GM12891 (cell line): ENCODE results near the gene FAM174A.
A peak's percentile ranks its signal among the peaks of the same experiment; 100 is the strongest.

Experiments used
- DNase-seq: peaks from one replicate; pipeline ENCODE4 v3.0.0; 2011; ENCODE audit warnings: low spot score; ENCODE audit not compliant: insufficient read length
- FAIRE-seq: peaks from 2 replicates; lab custom pipeline; 2011; peaks lifted over from hg19 to GRCh38; lab: Jason Lieb, UNC
- PAX5 ChIP-seq: IDR thresholded peaks from 2 replicates; pipeline ENCODE4 v1.6.1; 2011; ENCODE audit warnings: low read length, moderate library complexity, mild to moderate bottlenecking; ENCODE audit not compliant: insufficient read depth, severe bottlenecking
- POLR2A ChIP-seq: IDR thresholded peaks from 2 replicates; pipeline ENCODE4 v1.6.1; 2011; ENCODE audit warnings: low read depth, low read length, control low read depth
- POLR2AphosphoS5 ChIP-seq: IDR thresholded peaks from 2 replicates; pipeline ENCODE4 v1.6.1; 2011; ENCODE audit warnings: low read depth, low read length, control low read depth
- POU2F2 ChIP-seq: IDR thresholded peaks from 2 replicates; pipeline ENCODE4 v1.6.1; 2011; ENCODE audit warnings: low read depth, mild to moderate bottlenecking, control low read depth, low read length, moderate library complexity
- SPI1 ChIP-seq: IDR thresholded peaks from 2 replicates; pipeline ENCODE4 v1.6.1; 2011; ENCODE audit warnings: low read depth, low read length, control low read depth
- TAF1 ChIP-seq: IDR thresholded peaks from 2 replicates; pipeline ENCODE4 v1.6.1; 2011; ENCODE audit warnings: low read depth, low read length, control low read depth

FAM174A gene

DNA sequence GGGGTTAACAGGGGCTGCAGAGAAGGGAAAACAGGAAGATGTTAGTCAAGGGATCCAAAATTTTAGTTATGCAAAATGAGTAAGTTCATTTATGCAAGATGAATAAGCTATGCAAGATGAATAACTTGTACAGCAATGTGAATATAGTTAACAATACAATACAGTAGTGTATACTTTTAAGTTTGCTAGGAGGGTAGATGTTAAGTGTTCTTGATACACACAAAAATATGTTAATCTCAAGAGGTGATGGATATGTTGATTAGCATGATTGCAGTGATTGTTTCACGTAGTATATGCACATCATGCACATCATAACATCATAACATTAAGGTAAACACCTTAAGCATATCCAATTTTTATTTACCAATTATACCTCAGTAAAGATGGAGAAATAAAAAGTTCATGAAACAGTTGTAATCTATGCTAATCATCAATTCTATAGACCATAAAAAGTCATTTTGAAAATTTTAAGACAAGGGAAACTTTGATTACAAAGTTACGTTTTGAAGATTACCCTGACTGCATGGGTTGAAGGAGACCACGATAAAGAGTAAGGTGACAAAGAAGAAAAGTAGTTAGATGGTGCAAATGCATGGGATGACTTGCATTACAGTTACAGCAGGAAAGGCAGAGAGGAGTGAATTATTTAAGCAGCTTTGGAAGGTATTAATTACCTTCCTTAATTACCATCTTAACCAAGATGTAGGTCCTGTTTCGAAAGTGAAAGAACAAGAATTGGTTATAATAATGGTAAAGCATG, 31.4 kb downstream of the FAM174A start:
- TF ChIP-seq PAX5 (no peak), SPI1 (no peak), POLR2A (no peak), TAF1 (no peak), POU2F2 (no peak), POLR2AphosphoS5 (no peak)
- DNase-seq = no peak
- peak; percentile 28 for FAIRE-seq

DNA sequence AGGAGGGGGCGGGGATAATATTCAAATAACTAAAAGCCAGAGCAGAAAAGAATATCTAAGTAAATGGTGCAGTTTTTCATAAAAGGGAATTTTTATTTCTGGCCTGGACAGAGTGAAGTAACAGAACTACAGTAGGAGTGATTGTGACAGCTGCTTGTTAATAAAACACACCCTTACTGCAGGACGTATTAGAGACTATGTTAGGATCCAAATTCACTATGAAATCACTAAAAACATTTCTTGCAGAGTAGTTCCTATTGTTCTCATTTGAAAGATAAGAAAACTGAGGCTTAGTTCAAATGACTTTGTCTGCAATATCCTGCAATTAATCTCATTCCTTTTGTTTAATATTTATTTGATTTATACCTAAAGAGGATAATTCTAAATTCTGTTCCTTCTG, 39.5 kb downstream of the FAM174A start:
- DNase-seq (no peak), FAIRE-seq (no peak)
- TF ChIP-seq PAX5 = no peak
- TF ChIP-seq SPI1 = no peak
- no peak for TF ChIP-seq POU2F2
- no peak for TF ChIP-seq POLR2A
- no peak for TF ChIP-seq POLR2AphosphoS5
- no peak for TF ChIP-seq TAF1

DNA sequence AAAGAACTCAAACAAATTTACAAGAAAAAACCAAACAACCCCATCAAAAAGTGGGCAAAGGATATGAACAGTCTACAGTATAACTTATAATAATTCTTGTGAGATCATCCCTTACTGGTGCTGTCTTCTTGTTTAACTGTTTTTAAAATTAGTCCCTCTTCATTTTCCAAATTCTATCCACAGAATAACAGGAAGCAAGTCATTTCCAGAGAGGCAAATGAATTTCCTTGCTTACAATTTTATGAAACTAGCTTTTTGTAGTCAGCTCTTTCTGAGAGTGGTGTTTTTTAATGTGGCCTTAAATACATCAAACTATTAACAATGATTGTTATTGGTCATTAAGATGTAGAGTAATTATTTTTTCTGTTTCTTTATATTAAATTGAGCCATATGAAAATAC, 40.6 kb downstream of the FAM174A start:
- DNase-seq (no peak), FAIRE-seq (no peak)
- TF ChIP-seq POU2F2 (no peak), TAF1 (no peak), POLR2AphosphoS5 (no peak), PAX5 (no peak), POLR2A (no peak)

DNA sequence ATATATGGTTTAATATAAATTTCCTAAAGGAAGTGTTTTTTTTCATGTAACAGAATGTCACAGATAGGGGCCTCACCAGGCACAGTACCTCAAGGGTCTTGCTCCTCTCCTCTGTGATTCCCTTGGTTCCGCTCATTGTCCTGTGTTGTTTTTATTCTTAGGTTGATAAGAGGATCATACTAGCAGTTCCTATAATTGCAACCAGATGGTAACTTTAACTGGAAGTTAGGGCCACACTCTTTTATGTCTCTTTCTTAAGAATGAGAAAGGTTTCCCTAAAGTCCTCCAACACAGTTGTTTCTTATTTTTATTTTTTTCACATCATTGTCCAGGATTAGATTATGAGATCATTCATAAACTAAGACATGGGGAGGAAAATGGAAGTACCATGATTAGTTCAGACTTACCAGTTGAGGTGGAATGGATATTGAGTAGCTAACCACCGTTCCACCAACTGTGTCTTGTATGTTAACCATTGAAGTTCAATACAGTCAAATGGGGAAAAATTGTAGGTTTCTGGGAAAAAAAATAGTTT, 41.1 kb downstream of the FAM174A start:
- no peak for TF ChIP-seq TAF1
- no peak for TF ChIP-seq PAX5
- TF ChIP-seq SPI1 = no peak
- no peak for TF ChIP-seq POU2F2
- TF ChIP-seq POLR2AphosphoS5 = no peak
- TF ChIP-seq POLR2A = no peak
- FAIRE-seq (no peak), DNase-seq (no peak)

DNA sequence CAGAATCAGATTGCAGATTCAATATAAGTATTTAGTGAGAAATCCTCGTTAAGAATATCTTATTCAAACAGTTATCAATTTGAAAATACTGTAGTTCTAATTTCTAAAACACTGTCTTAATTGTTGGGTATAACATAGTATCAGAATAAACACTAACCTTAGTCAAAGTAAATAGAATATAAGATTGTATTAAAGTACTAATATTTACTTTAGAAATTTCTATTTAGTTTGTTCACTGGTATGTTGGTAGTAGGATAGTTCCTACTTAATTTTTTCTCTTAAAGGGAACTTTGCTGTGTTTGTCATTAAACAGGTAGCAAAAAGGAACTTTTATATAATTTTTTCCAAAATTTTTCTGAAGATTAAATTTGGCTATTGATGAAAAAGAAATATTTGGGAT, 42.3 kb downstream of the FAM174A start:
- TF ChIP-seq POLR2A = no peak
- TF ChIP-seq POLR2AphosphoS5 = no peak
- no peak for TF ChIP-seq SPI1
- TF ChIP-seq TAF1 = no peak
- no peak for TF ChIP-seq POU2F2
- TF ChIP-seq PAX5 = no peak
- FAIRE-seq (no peak), DNase-seq (no peak)

DNA sequence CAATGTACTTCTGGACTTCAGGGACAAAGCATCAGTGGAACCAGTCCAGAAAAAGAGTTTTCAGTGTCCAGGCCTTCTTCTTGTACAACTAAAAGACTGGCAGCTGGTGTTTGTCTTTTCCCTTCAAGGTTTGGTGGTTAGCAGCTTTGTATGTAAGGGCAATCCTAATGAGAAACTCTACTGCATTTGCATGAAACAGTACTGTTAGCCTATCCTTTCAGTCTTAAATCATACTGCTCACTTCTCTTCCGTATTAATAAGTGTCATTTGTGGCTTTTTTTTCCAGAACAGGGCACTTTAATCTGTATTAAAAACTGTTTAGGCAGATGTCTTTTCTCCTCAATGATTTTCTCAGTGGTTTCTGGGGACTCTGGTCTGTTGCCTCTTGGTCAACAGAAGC, 48.9 kb downstream of the FAM174A start:
- peak; percentile 44 for TF ChIP-seq SPI1
- no peak for TF ChIP-seq POLR2A
- TF ChIP-seq POU2F2 = no peak
- no peak for DNase-seq
- no peak for FAIRE-seq

DNA sequence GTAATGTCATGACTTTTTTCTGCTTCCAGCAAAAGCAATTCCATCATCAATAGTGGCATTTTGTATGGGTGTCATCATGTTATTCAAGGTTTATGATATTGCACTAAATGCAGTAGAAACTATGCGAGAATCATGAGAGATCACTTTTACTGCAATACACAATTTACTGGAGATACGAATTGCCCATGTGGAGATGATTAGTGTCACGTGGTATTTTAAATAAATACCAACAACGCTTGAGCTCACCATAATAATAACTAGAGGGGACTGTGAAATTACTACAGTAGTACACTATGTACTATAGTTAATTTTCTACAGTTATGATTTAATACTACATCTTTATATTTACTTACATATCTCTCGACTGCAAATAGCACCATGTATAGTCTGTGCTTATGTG, 49.7 kb downstream of the FAM174A start:
- FAIRE-seq = no peak
- no peak for DNase-seq
- no peak for TF ChIP-seq POU2F2
- TF ChIP-seq POLR2AphosphoS5 = no peak
- TF ChIP-seq POLR2A = no peak
- TF ChIP-seq TAF1 = no peak
- TF ChIP-seq PAX5 = no peak
- TF ChIP-seq SPI1 = no peak

DNA sequence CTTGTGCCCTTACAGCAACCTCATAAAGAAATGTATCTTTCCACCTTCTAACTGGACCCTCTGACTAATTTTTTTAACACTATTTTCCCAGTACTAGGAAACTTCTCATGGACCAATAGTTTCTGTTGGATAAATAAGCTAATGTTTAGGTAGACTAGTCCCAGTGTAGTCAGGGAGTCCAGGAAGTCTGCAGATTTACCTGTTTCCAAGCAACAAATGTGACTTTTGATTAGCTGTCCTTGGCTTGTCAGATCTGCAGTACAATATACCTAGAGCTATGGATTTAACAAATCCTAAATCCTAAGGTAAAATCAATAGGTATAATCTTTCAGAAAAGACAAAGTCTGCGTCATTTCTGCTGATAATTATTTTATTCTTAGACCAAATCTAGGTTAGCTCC, 55.7 kb downstream of the FAM174A start:
- FAIRE-seq = no peak
- no peak for DNase-seq
- TF ChIP-seq POLR2A (no peak), TAF1 (no peak), PAX5 (no peak), SPI1 (no peak)

DNA sequence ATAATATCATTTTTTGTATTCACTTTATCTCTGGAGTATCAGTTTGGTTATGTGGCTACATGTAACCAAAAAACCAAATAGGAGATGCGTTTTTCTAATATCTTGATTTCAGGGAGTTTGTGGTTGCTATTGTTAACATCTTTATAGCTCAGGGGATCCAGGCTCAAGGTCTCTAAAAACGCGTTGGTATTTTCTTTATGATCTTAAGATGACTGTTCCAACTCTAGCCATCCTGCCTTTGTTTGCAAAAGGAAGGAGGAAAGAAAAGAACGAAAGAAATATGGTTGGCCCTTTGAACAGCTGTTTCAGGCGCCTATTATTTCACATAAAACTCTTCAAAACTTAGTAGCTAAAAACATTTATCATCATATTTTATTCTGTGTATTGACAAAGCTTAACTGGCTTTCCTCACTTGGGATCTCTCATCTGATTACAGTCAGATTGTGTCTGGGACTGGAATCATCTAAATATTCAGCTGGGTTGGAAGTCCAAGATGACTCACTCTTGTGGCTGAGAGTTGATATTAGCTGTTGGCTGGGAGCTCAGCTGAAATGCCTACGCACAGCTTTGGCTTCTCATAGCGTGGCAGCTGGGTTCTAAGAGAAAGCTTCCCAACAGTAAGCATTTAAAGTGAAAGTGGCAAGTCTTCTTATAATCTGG, 60.1 kb downstream of the FAM174A start:
- DNase-seq = no peak
- no peak for FAIRE-seq

More for the DNA sequence above, 60.1 kb downstream of the FAM174A start:
- no peak for TF ChIP-seq TAF1
- TF ChIP-seq PAX5 = no peak
- TF ChIP-seq POLR2AphosphoS5 = no peak
- no peak for TF ChIP-seq SPI1
- TF ChIP-seq POLR2A = no peak
- TF ChIP-seq POU2F2 = no peak
